Stimulated activated CD4-positive, alpha-beta T cell treated with anti-CD3 and anti-CD28 coated beads, Interleukin-1b, Interleukin-23, amount 100 ng/mL, for 1 hour (primary cell): Measurements from ENCODE around the gene RIOK1.
"Not testable (repeated sequence)": the region's sequence is repeated elsewhere in the genome, so short reads cannot be mapped to it uniquely, and the experiment has no call there.

Source experiments
- DNase-seq, 2 donors: peaks; one replicate each; pipeline ENCODE4 v3.0.0-alpha.2; 2020; ENCODE audit warnings: low read depth in 2 of 2

RIOK1 gene

GRCh38 chr6:7441048-7441775, 51.6 kb downstream of the RIOK1 start:
- DNase-seq, result no peak

- DNase-seq, result no peak
These were observed 52.9 kb downstream of the RIOK1 start for GRCh38 chr6:7442467-7442866.

- DNase-seq, result no peak
These were observed 55.5 kb downstream of the RIOK1 start for GRCh38 chr6:7445101-7445500.

GRCh38 chr6:7445885-7446461, 56.4 kb downstream of the RIOK1 start:
- no peak for DNase-seq

- no peak for DNase-seq
These were observed 57.2 kb downstream of the RIOK1 start for GRCh38 chr6:7446619-7447325.

- no peak for DNase-seq
These were observed 58.6 kb downstream of the RIOK1 start for GRCh38 chr6:7448232-7448631.

- DNase-seq, result no peak
These were observed 59.4 kb downstream of the RIOK1 start for GRCh38 chr6:7449018-7449417.

- no peak for DNase-seq
These were observed 61.7 kb downstream of the RIOK1 start for GRCh38 chr6:7451326-7451725.

GRCh38 chr6:7452898-7453297, 63.3 kb downstream of the RIOK1 start:
- no peak for DNase-seq

GRCh38 chr6:7454696-7455358, 65.2 kb downstream of the RIOK1 start:
- DNase-seq, result no peak

GRCh38 chr6:7456302-7456701, 66.7 kb downstream of the RIOK1 start:
- not testable (repeated sequence) for DNase-seq

GRCh38 chr6:7461416-7461815, 71.8 kb downstream of the RIOK1 start:
- no peak for DNase-seq

GRCh38 chr6:7463785-7464184, 74.2 kb downstream of the RIOK1 start:
- DNase-seq, result no peak

- DNase-seq, result no peak
These were observed 77.6 kb downstream of the RIOK1 start for GRCh38 chr6:7467007-7467897.
